ENCODE data around the gene FZR1.
"Not testable (repeated sequence)": the region's sequence is repeated elsewhere in the genome, so short reads cannot be mapped to it uniquely, and the experiment has no call there.

Gene FZR1

DNA sequence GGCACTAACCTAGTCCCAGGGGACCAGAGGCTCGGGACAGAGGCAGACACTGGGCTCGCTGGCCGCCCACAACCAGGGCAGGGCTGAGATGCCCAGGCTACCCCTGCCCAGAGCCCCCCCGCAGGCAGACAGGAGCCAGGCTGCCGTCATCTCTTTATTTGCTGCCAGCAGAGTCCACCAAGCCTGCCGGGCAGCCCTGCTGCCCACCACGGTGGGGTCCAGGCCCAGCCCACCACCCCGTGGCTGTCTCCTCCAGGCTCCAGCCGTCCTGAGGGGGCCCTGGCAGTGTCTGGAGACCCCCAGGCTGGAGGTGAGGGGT is 37.9 kb downstream of the FZR1 start:
- DNase-seq (ENCODE audit: low read depth in 1 of 2, low spot score in 1 of 2) = no peak

GRCh38 chr19:3544742-3545668 is 38.9 kb downstream of the FZR1 start:
- peak; percentile 61 to 77 for DNase-seq (ENCODE audit: low read depth in 1 of 2, low spot score in 1 of 2)

GRCh38 chr19:3545669-3546034 is 39.5 kb downstream of the FZR1 start:
- DNase-seq (ENCODE audit: low read depth in 1 of 2, low spot score in 1 of 2) = no peak

DNA sequence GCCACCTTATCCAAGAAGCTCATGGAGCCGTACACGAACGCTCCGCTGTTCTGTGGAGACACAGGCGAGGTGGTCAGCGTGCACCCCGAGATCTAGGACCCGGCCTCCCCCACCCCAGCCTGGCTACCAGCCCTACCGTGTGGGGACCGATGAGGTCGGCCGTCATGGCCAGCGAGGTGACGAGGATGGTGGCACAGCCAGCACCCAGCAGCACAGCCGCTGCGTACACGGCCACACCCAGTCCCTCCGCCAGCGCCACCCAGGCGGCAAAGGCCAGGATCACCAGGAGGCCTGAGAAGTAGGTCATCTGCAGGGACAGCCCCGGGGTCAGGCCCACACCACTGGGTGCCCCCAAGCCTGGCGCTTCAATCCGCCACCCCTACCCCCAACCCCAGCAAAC is 40.0 kb downstream of the FZR1 start:
- DNase-seq (ENCODE audit: low read depth in 1 of 2, low spot score in 1 of 2) = no peak

GRCh38 chr19:3547301-3547731 is 41.2 kb downstream of the FZR1 start:
- no peak for DNase-seq (ENCODE audit: low read depth in 1 of 2, low spot score in 1 of 2)

DNA sequence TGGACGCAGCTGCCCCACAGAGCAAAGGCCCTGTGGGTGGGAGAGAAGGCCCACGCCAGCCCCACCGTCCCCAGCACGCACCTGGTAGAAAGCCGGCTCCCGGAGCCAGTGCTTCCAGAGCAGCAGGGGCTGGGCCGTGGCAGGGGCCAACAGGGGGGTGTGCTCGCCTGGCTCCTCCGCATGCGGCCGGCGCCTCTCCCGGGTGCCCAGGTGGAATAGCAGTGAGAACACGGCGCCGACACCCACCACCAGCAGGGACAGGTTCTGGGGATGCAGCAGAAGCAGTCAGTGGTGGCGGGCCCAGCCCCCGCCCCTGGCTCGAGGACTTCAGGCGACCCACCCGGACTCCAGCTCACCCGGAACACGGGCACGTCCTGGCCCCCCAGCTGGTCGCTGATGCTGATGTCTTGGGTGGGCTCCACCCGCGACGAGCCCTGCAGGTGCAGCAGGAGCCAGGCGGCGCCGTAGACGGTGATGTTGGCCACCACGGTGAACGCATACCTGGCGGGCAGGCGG is 41.7 kb downstream of the FZR1 start:
- no peak for DNase-seq (ENCODE audit: low read depth in 1 of 2, low spot score in 1 of 2)

DNA sequence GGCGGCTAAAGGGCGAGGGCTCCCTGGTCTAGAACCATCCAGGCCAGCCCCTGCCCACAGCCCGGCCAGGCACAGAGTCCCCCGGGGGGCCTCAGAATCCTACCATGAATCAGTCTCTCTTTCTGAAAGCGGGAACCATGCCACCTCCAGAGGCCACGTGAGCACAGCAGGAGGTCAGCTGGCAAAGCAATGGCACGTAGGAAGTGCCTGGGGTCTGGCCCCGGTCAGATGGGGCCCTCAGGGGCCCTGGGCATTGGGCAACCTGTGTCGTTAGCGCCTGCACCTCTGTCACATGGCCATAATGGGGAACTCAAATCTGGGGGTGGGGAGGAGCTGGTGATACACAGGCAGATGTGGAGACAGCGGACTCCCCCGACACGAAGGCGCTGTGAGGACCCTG is 42.5 kb downstream of the FZR1 start:
- DNase-seq (ENCODE audit: low read depth in 1 of 2, low spot score in 1 of 2) = no peak

DNA sequence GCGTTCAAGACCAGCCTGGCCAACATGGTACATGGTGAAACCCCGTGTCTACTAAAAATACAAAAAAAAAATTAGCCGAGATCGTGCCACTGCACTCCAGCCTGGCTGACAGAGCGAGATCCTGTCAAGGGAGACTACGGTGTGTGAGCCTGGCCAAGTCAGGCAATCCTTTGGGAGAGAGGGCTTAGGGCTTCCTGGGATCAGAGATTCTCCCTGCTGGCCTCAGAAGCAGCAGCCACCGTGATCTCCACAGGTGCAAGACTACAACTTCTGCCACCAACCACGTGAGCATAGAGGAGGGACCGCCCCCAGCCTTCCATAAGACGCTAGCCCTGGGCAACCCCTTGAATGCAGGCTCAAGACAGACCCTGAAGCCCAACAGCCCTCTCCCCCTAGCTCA is 43.7 kb downstream of the FZR1 start:
- no peak for DNase-seq (ENCODE audit: low read depth in 1 of 2, low spot score in 1 of 2)

GRCh38 chr19:3550947-3551791 is 45.1 kb downstream of the FZR1 start:
- no peak for DNase-seq (ENCODE audit: low read depth in 1 of 2, low spot score in 1 of 2)

DNA sequence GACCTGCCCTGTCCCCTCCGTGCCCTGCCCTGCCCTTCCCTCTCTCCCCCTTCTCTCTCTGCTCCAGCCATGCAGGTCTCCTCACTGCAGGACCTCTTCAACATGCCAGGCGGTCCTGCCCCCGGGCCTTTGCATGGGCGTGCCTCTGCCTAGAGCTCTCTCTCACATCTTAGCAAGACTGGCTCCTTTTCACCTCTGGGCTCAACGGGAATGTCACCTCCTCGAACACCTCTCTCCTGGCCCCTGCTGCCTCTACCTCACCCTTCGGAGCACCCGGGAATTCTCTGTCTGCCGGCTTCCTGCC is 45.6 kb downstream of the FZR1 start:
- no peak for DNase-seq (ENCODE audit: low read depth in 1 of 2, low spot score in 1 of 2)

- DNase-seq (ENCODE audit: low read depth in 1 of 2, low spot score in 1 of 2) = no peak
These were observed 48.4 kb downstream of the FZR1 start for GRCh38 chr19:3554254-3555083.

GRCh38 chr19:3555653-3556422 is 49.7 kb downstream of the FZR1 start:
- DNase-seq (ENCODE audit: low read depth in 1 of 2, low spot score in 1 of 2) = no peak

DNA sequence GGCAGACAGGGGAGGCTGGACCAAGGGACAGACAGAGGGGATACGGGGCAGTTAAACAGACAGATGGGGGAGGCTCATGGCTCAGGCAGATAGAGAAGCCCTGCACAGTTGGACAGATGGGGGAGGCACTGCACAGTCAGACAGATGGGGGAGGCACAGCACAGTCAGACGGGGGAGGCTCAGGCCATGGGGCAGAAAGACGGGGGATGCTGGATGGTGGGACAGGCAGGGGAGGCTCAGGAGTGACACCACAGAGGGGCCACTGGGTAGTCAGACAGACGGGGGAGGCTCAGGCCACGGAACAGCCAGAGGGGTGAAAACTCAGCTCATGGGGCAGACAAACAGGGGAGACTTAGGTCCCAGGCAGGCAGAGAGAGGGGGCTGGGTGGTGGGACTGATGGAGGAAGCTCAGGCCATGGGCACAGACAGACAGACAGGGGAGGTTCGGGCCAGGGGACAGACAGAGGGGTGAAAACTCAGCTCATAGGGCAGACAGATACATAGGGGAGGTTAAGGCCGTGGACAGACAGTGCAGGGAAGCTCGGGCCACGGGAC is 50.4 kb downstream of the FZR1 start:
- DNase-seq (ENCODE audit: low read depth in 1 of 2, low spot score in 1 of 2) = no peak

DNA sequence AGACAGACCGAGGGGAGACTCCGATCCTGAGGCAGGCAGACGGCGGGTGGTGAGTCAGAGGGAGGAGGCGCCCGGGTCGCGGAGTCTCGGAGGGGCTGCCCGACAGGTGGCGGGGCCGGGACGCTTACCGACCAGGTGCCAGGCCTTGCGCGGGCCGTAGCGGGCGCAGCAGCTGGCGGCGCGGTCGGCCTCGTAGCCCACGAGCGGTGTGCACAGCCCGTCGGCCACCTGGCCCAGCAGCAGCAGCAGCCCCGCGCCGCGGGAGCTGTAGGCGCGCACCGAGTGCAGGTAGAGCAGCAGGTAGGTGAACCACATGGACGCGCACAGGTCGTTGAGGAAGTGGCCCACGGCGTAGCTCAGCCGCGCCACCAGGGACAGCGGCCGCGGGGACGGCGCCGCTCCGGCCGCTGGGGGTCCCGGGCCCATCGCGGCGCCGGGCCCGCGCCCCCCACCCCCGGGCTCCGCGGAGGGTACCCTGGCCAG is 50.9 kb downstream of the FZR1 start:
- peak; percentile 45 to 57 for DNase-seq (ENCODE audit: low read depth in 1 of 2, low spot score in 1 of 2)

- peak; percentile 87 to 92 for DNase-seq (ENCODE audit: low read depth in 1 of 2, low spot score in 1 of 2)
These were observed 51.5 kb downstream of the FZR1 start, which contains the start of gene MFSD12 for GRCh38 chr19:3557461-3558248. Gene MFSD12, minus strand, starts transcription at chr19:3557586. Its CDS starts 183 bp downstream, at chr19:3557403.

DNA sequence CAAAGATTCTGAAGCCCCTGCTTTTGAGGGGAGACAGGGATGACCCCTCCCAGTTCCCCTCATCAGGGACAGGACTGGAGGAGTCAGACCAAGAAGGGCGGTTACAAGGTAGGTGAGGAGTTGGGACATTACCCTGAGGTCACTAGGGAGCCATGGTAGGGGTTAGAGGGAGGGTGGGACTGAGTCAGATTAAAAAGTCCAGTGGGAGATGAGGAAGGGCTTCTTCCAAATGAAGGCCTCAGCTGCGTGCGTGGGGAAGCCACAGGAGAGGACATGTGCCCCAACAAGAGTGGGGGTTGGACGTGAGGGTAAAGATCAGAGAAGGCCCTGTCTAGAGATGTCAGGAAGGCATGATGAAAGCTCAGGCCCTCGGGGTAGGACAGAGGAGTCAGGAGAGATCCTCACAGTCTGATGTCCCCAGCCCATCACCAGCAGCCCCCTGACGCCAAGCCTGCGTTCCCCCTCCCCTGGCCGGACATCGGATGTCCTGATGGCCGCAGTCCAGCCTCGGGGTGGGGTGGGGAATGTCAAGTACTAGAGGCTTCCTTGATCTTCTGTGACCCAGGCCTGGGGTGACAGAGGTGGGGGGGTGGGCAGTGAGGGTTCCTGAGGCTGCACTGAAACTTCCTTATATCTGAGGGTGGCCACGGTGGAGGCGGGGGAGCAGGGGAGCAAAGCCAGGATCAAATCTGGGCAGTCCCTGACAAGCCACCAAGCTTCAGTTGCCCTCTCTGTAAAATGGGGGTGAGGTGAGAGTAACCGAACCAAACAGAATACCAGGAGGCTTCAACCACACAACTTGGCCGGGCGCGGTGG is 57.8 kb downstream of the FZR1 start:
- no peak for DNase-seq (ENCODE audit: low read depth in 1 of 2, low spot score in 1 of 2)

GRCh38 chr19:3565139-3565538 is 59.0 kb downstream of the FZR1 start:
- DNase-seq (ENCODE audit: low read depth in 1 of 2, low spot score in 1 of 2) = no peak

- DNase-seq (ENCODE audit: low read depth in 1 of 2, low spot score in 1 of 2) = not testable (repeated sequence)
These were observed 63.9 kb downstream of the FZR1 start for GRCh38 chr19:3570042-3570441.
